SK-MEL-5 (cell line): Measurements from ENCODE around the gene RGL1. TPM values are rescaled to one million over a fixed set of nuclear protein-coding genes. Genes with fewer than 3 reads are reported as not detected.

ENCODE experiments used
- DNase-seq: peaks from one replicate; pipeline ENCODE4 v3.0.0-alpha.2; 2016; ENCODE audit warnings: low read depth, low spot score
- in situ Hi-C: cut with HindIII; loops from 2 replicates; pipeline ENCODE4 v1.10.0; 2016; ENCODE audit warnings: low sequenced_read_pairs, high pct_unique_total_duplicates, low pct_unique_long_range_greater_than_20kb
- total RNA-seq: library from RNA; depleted of rRNA; stranded (reverse); fragments of >200 nt; shearing (Covaris generic); gene quantifications from 2 replicates; pipeline ENCODE4 v1.2.3, GENCODE V29; 2014

The RGL1 gene
- total RNA-seq, 1 experiment from 2014 or later = 5.9 TPM

- DNase-seq = no peak
- in situ Hi-C loops = no loop called here
Observed at GRCh38 chr1:183877053-183877720, 72.3 kb downstream of the RGL1 start.

DNA sequence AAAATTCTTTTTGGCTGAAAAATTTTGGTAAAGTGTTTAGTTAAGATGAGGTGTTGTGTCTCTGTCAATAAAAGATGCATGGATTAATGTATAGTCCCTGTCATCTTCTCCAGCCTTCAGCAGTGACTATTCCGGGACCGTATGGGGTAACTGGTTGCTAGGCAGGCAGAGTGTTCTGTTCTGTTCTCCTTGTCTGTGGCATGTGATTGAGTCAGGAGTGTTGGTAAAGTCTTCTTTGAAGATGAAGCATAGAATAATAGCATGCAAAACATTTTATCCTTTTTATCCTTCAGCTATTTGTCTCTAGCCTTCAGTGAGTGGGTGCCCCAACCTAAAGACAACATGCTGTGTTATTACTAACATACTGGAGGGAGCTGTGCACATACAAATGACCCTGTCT lies 74.6 kb downstream of the RGL1 start:
- in situ Hi-C loops = no loop called here
- peak; percentile 26 for DNase-seq

GRCh38 chr1:183879966-183880365 lies 75.0 kb downstream of the RGL1 start:
- no peak for DNase-seq
- in situ Hi-C loops = no loop called here

DNA sequence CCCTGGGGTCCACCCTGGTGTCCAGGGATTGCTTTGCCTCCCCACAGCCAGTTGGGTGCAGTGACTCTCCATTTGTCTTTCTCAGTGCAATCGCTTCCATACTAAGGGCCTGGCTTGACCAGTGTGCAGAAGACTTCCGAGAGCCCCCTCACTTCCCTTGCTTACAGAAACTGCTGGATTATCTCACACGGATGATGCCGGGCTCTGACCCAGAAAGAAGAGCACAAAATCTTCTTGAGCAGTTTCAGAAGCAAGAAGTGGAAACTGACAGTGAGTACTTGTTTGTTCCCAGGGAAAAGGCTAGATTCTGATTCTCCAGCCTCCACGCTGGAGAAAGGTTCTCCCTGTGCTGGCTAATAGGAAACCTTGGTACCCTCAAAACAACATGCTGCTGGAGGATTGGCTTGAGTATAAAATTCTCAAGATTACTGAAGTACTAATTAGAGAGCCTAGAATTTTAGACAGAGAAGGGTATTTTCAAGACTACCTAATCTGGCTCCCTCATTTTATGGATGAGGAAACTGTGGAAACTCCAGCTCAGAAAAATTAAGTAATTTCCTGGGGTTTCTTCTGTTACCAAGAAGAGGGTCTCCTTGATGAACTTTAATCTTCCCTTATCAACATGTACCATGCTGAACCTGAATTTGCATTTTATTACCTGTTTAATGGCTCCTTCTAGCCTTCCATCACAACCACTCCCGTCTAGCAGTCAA lies 75.8 kb downstream of the RGL1 start:
- no peak for DNase-seq
- in situ Hi-C loops = no loop called here

DNA sequence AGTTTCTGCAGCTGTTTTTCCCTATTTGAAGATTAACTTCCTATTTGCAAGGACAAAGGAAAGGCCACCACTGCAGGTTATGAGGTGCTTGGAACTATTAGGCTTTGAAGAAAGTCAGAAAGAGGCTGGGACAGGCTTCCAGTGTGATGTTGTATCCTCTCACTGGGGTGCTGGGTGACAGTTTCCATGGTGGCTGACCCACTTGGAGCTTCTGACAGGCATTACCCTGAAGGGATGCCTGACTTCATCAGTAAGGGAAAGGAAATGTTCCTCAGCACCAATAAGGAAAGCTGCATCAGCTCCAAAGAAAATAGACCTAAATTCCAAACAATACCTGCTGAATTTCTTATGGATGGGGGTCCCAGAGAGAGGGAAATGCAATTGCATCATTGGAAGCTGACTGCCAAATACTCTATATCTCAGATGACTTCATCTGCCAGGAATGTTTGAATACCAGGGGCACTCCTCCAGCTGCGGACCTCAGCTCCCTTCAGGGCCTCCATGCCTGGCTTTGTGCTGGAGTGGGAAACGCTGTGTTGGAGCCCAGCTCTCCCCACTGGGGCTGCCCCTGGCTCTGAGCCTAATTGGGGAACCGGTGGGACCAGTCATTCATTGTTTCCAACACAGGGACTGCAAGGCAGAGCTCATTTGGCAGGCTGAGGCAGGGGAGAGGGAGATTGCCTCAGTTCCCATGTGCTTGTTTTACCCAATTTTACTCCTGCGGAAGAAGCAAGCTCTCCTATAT lies 76.6 kb downstream of the RGL1 start:
- in situ Hi-C loops = no loop called here
- DNase-seq = no peak

- in situ Hi-C loops = no loop called here
- DNase-seq = no peak
Observed at GRCh38 chr1:183882335-183883167, 77.6 kb downstream of the RGL1 start.

- DNase-seq = no peak
- in situ Hi-C loops = no loop called here
Observed at GRCh38 chr1:183883623-183884022, 78.7 kb downstream of the RGL1 start.

GRCh38 chr1:183884526-183884925 lies 79.6 kb downstream of the RGL1 start:
- DNase-seq = no peak
- in situ Hi-C loops = no loop called here

DNA sequence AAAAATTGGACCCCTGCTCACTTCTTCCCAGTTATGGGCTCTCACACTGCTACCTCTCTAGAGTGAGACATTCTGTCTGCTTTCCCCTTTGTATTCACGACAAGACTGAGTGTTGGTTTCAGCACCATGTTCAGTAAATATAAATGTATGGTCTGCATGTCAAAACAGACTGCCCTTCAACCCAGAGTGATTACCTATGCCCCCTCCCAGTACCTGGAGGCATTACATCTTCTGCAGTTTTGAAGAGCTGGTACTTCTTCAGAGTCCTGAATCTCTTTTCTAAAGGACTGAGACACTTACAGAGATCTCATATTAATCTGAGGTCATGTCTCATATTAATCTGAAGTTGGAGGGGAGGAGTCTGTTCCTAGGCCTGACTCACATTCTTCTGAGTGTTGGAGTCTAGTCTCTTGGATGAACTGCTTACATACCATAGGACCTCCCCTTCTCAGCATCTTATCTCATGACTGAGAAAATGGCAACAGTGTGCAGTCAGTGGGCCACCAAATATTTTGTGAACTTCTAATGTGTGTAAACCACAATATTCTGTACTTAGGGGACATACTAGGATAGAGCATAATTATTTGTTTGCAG lies 80.3 kb downstream of the RGL1 start:
- DNase-seq = no peak
- in situ Hi-C loops = no loop called here

DNA sequence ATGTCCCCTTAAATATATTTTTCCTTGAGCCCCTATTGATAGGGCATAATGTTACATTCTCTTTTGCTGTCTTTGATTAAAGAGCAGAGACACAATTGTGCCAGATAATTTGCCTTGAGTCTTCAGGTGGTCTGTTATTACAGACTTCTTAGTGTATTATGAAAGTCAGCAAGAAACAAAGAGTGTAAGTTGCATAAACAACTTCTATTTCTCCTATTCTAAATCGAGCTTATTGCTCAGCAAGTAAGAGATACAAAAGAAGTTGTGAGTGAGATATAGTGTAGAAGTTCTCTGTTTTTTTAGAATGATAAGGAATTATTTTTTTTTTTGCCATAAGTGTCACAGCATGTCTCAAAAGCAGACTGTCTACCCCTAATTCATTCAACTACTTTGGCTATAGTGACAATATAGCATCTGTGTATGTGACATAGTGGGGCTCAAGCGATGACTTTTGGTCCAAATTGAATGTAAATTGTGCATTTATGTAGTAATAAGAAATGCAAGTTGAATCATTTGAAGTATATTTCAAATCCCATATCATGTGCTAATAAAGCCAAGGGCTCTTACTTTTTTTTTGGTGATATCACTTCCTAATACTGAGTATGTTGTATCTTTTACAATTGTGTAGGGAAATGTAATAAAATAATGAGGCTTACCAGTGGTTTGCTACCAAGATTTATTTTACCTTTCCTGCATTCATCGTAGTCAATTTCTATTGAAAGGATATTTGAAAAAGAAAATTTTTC lies 81.3 kb downstream of the RGL1 start:
- DNase-seq = no peak
- in situ Hi-C loops = no loop called here

GRCh38 chr1:183886853-183887252 lies 81.9 kb downstream of the RGL1 start:
- in situ Hi-C loops = no loop called here
- DNase-seq = no peak

DNA sequence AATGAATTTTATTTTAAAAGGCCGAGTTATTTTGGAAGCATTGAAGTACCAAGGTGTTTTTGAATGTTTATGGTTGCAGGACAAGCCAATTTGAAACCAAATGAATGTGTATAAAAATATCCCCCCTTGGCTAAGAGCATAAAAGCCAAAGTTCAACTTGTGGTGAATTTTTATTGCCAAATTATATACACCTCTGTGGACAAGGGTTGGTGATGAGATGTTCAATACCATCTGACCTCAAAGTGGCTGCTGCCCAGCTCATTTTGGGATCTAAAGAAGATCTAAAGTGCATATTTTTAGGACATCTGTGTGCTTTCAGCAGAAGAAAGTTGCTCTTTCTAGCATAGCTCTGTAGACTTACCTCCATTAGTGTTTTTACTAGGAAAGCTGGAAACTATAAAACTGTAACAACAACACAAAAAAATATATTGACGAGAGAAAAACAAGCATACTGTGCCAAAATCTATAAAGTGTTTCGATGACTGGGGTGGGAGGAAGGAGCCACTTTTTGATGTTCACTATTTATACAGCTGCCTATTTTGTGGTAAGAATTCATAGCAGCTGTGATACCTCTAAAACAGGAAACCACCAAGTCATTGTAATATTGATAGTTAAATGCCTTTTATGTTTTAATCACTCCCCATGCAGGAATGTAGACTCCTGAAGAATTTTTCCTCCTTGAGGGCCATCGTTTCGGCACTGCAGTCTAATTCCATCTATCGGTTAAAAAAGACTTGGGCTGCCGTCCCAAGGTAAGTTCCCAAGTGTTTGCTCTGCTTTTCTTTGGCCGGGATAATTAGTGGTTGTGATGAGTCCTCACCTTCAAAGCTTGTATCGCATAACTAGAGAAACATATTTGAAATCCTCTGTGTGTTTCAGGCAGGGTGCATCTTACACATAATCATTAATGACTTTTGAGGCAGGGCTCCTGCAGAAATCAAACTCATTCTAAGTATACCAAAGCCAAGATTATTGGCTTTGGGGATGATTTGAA lies 83.2 kb downstream of the RGL1 start:
- DNase-seq = no peak
- in situ Hi-C loops = no loop called here

GRCh38 chr1:183889095-183889494 lies 84.2 kb downstream of the RGL1 start:
- no peak for DNase-seq
- in situ Hi-C loops = no loop called here

DNA sequence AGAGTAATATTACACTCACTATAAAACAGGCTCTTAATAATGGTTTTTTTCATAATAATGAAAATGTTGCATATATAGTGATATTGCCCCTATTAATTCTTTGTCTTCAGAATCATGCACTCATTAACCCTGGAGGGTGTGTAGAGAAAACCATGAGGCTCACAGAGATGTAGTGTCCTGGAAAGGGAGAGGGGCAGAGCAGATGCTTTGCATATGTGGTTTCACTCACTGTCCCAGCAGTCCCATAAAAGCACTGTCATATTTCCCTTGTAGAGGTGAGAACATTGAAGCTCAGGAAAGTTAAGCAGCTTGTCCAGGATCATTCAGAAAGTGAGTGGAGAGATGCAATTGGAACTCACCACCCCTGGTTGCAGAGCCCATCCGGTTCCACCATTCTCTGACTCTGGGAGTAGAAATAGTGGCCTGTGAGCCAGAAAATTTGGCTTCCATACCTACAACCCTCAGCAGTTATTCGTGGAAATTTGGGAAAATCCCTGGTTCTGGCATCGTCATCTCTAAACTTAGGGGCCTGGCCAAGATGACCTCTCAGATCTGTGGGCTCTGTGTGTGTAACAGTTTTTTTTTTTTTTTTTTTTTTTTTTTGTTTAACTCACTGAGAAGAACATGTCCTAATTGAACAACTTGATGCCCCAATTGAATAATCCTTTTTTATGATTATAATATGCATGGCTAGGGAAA lies 86.4 kb downstream of the RGL1 start:
- in situ Hi-C loops = no loop called here
- no peak for DNase-seq

- in situ Hi-C loops = no loop called here
- DNase-seq = no peak
Observed at GRCh38 chr1:183892351-183892793, 87.5 kb downstream of the RGL1 start.
